Erythroblast (primary cell): Measurements from ENCODE around the gene MAGEA9.

Source experiments
- GATA1 ChIP-seq: IDR thresholded peaks from 2 replicates; pipeline ENCODE4 v1.6.1; 2011; ENCODE audit warnings: low read depth, mild to moderate bottlenecking, control low read depth, low read length, moderate library complexity
- POLR2A ChIP-seq: IDR thresholded peaks from 2 replicates; pipeline ENCODE4 v1.6.1; 2011; ENCODE audit warnings: mild to moderate bottlenecking, low read length

- no peak for TF ChIP-seq POLR2A
- TF ChIP-seq GATA1 = no peak
These were observed 24.3 kb upstream of the MAGEA9 start for GRCh38 chrX:149757206-149758067.
